GM06990 (cell line): ENCODE results near the gene TRMT10B.

Source experiments
- DNase-seq: peaks from one replicate; pipeline ENCODE4 v3.0.0-alpha.2; 2011; ENCODE audit not compliant: insufficient read length; ENCODE audit errors: extremely low read depth
- H3K27me3 ChIP-seq: replicated peaks from 2 replicates; pipeline ENCODE4 v1.6.0; 2011; ENCODE audit warnings: low read length; ENCODE audit not compliant: control insufficient read depth, insufficient read depth
- H3K36me3 ChIP-seq: 2 replicates; pipeline ENCODE4 v1.5.1; 2011; ENCODE audit warnings: low read length; ENCODE audit not compliant: control insufficient read depth, insufficient read depth
- H3K4me3 ChIP-seq: replicated peaks from 2 replicates; pipeline ENCODE4 v1.5.1; 2011; ENCODE audit warnings: low read depth, mild to moderate bottlenecking, control low read depth, low read length
- CTCF ChIP-seq: IDR thresholded peaks from 2 replicates; pipeline ENCODE4 v1.5.1; 2011; ENCODE audit warnings: low read length, control low read depth, mild to moderate bottlenecking, inconsistent platforms; ENCODE audit not compliant: insufficient read depth, poor library complexity, severe bottlenecking

The TRMT10B gene

GRCh38 chr9:37827483-37828165 lies 74.0 kb downstream of the TRMT10B start:
- Histone ChIP-seq H3K4me3 (no peak overlapping the region), H3K27me3 (no peaks in the 10 kb centered on the region), H3K36me3 (peaks cover 5% of the 10 kb centered on the region)
- no peak for TF ChIP-seq CTCF
- no peak for DNase-seq
